ENCODE data around the gene SENP8. TPM values are rescaled to one million over a fixed set of nuclear protein-coding genes. Genes with fewer than 3 reads are reported as not detected.

The SENP8 gene
- polyA plus RNA-seq, 3 donors = 6.5 to 7.2 (median 6.6) TPM

DNA sequence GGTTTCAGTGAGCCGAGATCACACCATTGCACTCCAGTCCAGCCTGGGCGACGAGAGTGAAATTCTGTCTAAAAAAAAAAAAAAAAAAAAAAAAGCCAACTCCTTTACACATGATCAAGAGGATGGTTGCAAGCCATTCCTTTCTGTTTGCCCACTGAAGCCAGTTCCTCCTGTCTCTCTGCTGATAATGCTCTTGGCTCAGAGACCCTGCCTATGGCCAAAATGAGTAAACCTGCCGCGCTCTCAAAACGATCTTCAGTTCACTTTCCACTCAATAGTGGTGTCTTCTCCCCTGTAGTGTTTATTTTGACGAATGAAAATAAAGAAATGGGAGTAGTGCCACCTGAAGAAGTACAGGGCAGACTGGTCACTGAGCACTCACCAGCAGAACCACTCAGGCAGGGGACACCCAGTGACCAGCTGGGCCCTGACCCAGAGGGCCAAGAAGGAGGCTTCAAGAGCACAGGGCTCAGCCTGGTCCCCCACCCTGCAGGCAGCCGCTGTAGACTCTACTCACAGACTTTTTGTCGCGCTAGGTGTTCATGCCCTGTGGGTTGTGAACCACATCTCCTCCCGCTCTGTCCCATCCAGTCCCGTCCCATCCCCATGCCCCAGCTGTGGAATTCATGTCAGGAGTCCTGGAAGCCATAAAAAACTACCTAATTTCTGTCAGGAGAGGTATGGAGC is 55.8 kb downstream of the SENP8 start:
- DNase-seq = no peak

DNA sequence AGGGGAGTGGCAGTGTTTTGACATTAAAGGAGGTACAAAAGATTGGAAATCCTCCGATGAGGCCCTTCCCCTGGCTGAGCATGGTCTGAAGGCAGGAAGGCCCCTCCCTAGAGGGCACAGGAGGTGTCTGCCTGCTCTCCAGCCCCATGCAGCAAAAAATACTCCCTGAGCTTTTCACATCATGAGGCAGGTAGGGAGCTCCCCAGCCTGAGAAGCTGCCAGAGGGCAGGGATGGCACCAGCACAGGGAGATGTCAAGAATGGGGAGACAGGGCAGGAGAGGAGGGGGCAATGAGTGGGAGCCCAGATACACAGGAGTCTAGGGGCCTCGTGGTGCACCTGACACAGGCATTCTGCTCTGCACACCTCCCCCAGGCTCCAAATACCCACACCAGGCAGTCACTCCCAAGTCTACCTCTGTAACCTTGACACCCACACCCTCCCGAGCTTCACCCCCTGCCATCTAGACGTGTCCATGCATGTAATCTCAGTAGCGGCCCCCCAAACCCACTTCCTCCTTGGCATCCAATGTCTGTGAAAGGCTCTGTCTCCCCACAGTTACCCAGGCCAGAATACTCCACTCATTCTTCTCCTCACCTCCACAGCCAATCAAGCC is 56.5 kb downstream of the SENP8 start:
- DNase-seq = no peak

DNA sequence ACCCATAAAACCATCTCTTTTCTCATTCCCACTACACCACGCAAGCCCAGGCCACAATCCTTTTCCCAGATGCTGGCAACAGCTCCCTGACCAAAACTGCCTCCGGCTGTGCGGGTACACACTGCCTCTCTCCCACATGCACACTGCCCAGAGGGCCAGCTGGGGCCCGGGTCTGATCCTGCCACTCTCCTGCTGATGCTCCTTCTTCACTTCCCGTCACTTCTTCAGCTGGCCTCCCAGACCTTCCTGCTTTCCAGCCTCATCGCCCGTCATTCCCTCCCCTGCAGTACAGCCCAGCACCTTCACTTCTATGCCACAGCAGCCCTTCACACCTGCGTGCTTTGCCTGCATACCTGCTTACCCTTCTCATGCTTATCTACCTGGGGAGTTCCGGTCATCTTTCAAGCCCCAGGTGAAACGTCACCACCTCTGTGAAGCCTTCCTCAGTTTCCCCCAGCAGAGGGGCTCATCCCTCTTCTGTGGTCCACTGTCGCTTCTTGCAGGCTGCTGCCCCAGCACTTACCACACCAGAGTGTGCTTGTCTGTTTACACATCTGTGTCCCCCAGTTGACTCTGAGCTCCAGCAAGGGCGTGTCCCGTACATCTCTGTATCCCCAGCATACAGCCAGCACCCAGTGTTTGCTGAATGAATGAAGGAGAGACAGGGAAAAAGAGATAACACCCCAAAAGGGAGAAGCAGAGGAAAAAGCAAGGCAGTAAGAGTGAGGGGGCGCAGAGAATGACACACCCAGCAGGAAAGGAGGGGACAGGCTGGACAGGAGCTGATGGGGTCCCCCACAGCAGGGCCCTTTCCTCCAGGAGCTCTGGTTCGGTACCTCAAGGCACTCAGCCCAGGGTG is 57.2 kb downstream of the SENP8 start:
- DNase-seq = no peak

DNA sequence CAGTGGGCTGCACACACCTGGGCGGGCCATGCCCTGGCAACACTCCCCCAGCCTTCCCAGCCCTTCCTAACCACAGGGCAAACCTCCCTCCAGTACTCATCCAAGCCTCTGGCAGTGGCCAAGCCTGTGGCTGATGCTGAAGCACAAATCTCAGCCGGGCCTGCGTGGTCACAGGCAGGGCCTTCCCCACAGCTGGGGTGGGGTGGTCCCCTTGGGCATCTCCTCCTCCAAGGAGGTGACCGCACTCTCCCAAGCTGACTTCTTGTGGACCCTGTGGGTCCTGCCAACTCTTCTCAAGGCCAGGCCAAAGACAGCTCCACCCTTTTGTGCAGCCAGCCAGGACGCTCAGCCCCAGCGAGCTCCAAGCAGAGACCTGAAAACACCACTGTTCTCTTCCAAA is 58.0 kb downstream of the SENP8 start:
- DNase-seq = no peak

DNA sequence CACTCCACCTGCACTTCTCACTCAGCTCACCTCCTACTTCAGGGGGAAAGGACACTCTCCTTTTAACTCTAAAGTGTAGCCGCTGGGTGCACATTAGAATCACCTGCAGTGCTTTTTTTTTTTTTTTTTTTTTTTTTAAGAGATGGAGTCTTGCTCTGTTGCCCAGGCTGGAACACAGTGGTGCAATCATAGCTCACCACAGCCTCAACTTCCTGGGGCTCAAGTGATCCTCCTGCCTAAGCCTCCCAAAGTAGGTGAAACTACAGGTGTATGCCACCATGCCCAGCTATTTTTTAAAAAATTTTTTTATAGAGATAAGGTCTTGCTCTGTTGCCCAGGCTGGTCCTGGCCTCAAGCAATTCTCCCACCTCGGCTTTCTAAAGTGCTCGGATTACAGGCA is 58.5 kb downstream of the SENP8 start:
- no peak for DNase-seq

DNA sequence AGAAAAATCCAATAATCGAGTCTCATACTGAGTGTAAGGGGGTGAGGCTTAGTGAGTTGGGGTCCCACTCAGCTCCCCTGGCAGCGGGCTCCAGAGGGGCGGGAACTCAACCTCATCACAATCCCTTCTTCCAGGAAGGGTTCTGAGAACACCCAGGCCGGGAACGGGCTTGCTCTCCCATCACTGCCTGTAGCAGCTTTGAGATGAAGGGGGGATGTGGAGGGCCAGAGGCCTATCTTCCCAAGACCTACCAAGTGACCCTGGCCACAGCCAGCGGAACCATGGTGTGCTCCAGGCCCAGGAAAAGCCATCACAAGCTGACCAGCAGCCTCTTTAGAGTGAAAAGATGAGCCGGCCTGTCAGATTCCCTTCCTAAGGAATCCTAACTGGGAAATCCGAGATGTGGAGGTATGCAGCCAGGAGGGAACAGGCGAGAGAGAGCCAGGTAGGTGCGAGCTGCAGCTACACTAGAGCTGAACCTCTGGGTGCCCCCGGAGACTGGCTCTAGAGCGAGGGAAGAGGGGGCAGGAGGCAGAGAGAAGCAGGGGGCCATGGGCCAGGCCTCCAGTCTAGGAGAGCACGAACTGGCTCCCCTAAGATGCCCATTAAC is 60.9 kb downstream of the SENP8 start:
- no peak for DNase-seq

DNA sequence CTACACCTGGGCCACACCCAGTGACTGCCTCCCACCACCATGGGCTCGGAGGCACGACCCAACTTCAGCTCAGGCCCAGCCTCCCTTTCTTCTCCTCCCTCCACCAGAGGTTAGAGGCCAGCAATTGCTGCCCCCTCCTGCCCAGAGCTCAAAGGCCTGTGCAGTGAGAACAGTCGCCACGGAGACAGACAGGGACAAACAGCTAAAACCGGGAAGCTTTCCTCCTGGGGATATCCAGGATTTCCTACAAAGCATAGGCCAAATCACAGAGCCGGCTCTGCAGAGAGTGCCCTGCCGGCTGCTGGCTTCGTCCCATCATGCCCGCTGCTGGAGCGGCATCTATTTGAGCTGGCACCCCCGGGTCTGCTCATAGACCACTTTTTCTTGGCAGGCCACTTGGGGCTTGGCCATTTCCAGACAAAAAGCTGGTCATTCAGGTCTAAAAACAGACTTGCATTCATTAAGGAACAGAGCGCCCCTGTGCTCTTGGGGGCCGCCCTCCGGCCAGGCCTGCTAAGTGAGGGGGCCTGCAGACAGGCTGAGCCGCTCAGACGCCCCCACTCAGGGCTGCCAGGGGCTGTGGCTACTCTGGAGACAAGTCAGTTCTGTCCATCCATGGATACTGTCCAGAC is 61.9 kb downstream of the SENP8 start:
- no peak for DNase-seq

DNA sequence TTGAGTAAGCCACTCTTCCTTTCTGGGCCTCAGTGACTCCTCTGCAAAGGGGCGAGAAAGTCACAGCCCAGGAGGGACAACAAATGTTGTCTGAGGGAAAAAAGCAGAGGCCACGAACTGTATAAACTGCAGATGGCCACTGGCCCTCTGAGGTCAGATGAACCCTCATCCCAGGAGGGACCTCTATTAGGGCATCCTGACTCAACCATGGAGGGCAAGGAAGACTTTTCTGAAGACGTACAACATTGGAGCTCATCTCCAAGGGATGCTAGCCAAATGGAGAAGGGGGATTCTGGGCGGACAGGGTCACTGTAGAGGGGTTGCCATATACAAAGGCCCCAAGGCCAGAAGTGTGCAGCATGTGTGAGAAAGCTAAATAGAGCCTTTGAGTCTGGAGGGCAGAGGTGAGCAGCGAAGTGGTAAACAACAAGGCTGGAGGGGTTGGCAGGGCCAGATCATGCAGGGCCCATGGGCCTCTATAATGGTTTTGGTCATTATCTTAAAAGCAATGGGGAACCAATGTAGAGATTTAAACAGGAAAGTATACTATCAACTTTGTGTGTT is 62.6 kb downstream of the SENP8 start:
- DNase-seq = no peak

DNA sequence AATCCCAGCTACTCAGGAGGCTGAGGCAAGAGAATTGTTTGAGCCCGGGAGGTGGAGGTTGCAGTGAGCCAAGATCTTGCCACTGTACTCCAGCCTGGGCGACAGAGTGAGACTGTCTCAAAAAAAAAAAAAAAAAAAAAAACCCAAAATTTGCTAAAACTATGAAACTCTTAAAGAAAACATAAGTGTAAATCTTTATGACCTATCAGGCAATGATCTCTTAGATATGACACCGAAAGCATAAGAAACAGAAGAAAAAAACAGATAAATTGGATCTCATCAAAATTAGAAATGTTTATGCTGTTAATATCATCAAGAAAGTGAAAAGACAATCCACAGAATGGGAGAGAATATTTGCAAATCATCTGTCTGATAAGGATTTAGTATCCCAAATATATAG is 64.0 kb downstream of the SENP8 start:
- no peak for DNase-seq

DNA sequence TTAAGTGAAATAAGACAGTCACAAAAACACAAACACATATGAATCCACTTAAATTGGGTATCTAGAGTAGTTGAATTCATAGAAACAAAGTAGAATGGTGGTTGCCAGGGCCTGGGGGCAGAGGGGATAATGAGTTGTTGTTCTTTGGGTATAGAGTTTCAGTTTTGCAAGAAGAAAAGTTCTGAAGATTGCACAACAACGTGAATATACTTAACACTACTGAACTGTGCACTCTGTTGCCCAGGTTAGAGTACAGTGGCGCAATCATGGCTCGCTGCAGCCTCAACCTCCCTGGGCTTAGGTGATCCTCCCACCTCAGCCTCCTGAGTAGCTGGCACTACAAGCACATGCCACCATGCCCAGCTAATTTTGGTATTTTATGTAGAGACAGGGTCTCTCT is 64.5 kb downstream of the SENP8 start:
- DNase-seq = no peak

DNA sequence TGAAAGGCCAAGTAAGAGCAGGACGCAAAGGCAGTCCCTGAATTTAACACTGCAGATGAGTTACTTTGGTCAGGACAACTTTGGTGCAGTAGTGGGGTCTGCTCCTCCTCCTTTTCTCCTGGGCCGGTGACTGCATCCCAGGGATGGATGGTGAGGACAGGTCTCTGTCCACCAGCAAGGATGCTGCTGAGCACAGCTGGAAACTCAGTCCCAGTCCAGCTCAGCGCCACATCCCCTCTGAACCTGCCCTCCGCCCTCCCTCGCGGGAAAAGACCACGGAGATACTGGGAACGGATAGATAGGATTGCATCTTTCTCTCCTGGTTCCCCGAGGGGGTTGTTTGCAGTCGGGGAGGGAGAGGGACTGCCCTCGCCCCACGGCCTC is 65.6 kb downstream of the SENP8 start:
- no peak for DNase-seq

DNA sequence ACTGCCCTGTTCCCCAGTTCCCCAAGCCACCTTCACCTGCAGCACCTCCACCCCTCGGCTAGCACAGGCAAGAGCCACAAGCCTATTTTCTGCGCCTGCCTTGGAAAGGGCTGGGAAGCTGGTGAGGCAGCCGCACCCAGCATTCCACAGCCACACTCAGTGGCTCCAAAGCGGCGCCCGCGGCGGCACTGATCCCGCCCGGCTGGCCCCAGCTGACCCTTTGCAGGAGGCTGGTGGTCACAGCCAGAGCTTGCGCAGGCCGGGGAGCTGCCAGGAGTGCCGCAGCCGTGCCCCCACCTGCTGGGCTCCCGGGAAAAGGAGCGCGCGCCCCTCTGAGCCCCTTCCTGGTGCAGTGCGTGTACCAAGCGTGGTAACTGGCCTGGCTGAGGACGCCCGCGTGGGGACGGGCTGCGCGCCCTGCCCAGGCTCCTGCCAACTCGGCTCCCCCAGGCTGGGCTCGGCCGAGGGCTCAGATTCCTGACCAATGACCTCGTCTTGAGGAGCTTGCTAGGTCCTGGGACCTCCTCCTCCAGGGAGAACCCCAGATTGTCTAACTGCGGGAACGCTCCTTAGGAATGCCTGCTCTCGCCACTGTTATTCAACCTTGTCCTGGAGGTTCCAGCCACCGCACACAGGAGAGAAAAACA is 66.1 kb downstream of the SENP8 start:
- DNase-seq = peak; percentile 46

DNA sequence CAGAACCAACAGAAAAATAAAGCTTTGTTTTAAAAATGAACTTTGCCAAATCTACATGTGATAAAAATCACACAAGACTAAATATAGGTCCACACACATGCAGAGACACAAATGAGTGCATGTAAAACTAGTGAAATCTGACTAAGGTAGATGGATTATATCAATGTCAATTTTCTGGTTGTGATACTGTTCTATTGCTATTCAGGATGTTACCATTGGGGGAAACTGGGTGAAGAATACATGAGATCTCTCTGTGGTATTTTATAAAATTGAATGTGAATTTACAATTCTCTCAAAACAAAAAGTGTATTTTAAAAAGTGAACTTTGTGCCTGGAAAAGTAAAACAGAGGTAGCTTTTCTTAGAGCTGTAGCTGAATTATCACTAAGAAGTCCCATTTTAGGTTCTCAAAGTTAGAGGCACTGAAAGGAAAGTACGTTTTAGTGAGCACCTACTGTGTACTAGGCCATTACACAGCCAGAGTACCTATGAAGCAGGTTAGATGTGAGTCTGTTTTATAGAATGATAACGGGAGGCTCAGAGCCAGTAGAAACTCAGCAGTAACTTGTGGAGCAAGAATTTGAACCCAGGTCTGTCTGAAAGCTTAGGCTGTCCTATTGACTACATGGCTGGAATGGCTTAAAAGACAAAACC is 71.2 kb downstream of the SENP8 start:
- no peak for DNase-seq

DNA sequence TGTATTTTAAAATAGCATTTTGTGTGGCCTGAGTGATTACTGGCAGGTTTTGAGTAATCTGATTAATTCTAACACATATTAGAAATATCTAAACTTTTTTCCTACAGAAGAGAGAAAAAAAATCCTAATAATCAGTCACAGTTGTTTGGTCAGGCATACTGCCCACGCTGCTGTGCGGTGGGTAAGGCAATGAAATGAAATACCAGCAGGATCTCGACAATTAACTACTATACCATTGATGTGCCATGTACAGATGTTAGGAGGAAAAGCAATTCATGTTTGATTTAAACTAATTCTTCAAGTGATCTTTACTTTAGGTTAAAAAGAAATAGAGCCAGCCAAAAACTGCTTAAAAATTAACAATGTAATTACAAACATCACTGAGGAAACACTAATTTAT is 74.2 kb downstream of the SENP8 start:
- no peak for DNase-seq

Other genes with a start within 250 kb of the SENP8 start
- 10 to 100 TPM; 30.1 to 43.0 (median 35.0) TPM for gene MYO9A, start 253 bp upstream of the SENP8 start, polyA plus RNA-seq (ENCODE audit: insufficient read length in 3 of 3)
- 10 to 100 TPM in 2 of 3 donors, 1 to 10 TPM in 1; 6.6 to 21.3 (median 14.8) TPM for gene GRAMD2A, start 79.4 kb downstream of the SENP8 start, polyA plus RNA-seq (ENCODE audit: insufficient read length in 3 of 3)
- 100 to 1,000 TPM; 625 to 751 (median 695) TPM for gene PKM, start 112.8 kb downstream of the SENP8 start, polyA plus RNA-seq (ENCODE audit: insufficient read length in 3 of 3)
- gene PARP6, start 154.2 kb downstream of the SENP8 start, polyA plus RNA-seq (ENCODE audit: insufficient read length in 3 of 3) = 100 to 1,000 TPM in 2 of 3 donors, 10 to 100 TPM in 1; 86.9 to 133 (median 133) TPM
- 1 to 10 TPM; 3.5 to 5.2 (median 5.0) TPM for gene CELF6, start 201.8 kb downstream of the SENP8 start, polyA plus RNA-seq (ENCODE audit: insufficient read length in 3 of 3)

Data from renal pelvis (tissue), 4 donors.